HepG2 (cell line): Measurements from ENCODE around the gene MYH7B. TPM values are rescaled to one million over a fixed set of nuclear protein-coding genes. Genes with fewer than 3 reads are reported as not detected.

Experiments used
- CREB1 ChIP-seq, 2 experiments: fragments of 450-650 bp in 1 of 2; IDR thresholded peaks; 2 replicates each; pipeline ENCODE4 v1.6.1; 2016 to 2017; ENCODE audit warnings: control low read depth in 1 of 2, mild to moderate bottlenecking in 1 of 2, missing compliant biosample characterization in 1 of 2, missing genetic modification characterization in 1 of 2
- DNMT3B ChIP-seq: conservative IDR thresholded peaks from 2 replicates; pipeline ENCODE4 v1.6.1; 2016; ENCODE audit warnings: missing biosample characterization, control low read depth
- HIVEP1 ChIP-seq: sonication (generic); formaldehyde crosslinking; IDR thresholded peaks from 2 replicates; pipeline ENCODE4 v1.4.0; 2020; ENCODE audit warnings: mild to moderate bottlenecking, missing genetic modification reagents
- HNRNPK ChIP-seq: fragments of 200-400 bp; formaldehyde crosslinking; IDR thresholded peaks from 2 replicates; pipeline ENCODE4 v1.6.1; 2018; ENCODE audit warnings: low read length, low read depth, moderate library complexity, mild to moderate bottlenecking; ENCODE audit not compliant: poor library complexity, severe bottlenecking
- ISX ChIP-seq: sonication (generic); formaldehyde crosslinking; conservative IDR thresholded peaks from 2 replicates; pipeline ENCODE4 v1.5.0; 2020; ENCODE audit warnings: missing genetic modification reagents
- KLF11 ChIP-seq: IDR thresholded peaks from 2 replicates; pipeline ENCODE4 v1.6.1; 2016; ENCODE audit warnings: missing compliant biosample characterization
- MED1 ChIP-seq: sonication (generic); formaldehyde crosslinking; IDR thresholded peaks from 2 replicates; pipeline ENCODE4 v1.4.0; 2020; ENCODE audit warnings: missing genetic modification reagents
- MLX ChIP-seq: IDR thresholded peaks from 2 replicates; pipeline ENCODE4 v1.6.1; 2016
- NR3C1 ChIP-seq: sonication (generic); formaldehyde crosslinking; IDR thresholded peaks from 2 replicates; pipeline ENCODE4 v1.4.0; 2020; ENCODE audit warnings: missing genetic modification reagents
- PPARG ChIP-seq: conservative IDR thresholded peaks from 2 replicates; pipeline ENCODE4 v1.6.1; 2016; ENCODE audit warnings: missing biosample characterization, missing genetic modification reagents
- SNRNP70 ChIP-seq: fragments of 200-400 bp; formaldehyde crosslinking; IDR thresholded peaks from 2 replicates; pipeline ENCODE4 v1.6.1; 2017; ENCODE audit warnings: mild to moderate bottlenecking, low read depth, low read length, moderate library complexity
- SP2 ChIP-seq: sonication (generic); formaldehyde crosslinking; IDR thresholded peaks from 2 replicates; pipeline ENCODE4 v1.5.1; 2020; ENCODE audit warnings: mild to moderate bottlenecking, missing genetic modification reagents
- STAT6 ChIP-seq: sonication (generic); formaldehyde crosslinking; IDR thresholded peaks from 2 replicates; pipeline ENCODE4 v1.4.0; 2020; ENCODE audit warnings: missing genetic modification reagents, mild to moderate bottlenecking, borderline replicate concordance
- TAF1 ChIP-seq: sonication (generic); formaldehyde crosslinking; IDR thresholded peaks from 2 replicates; pipeline ENCODE4 v1.4.0; 2020; ENCODE audit warnings: missing genetic modification reagents
- ZBTB34 ChIP-seq: sonication (generic); formaldehyde crosslinking; IDR thresholded peaks from 2 replicates; pipeline ENCODE4 v1.8.0; 2022; ENCODE audit warnings: mild to moderate bottlenecking, missing genetic modification reagents
- ZBTB38 ChIP-seq: sonication (generic); formaldehyde crosslinking; IDR thresholded peaks from 2 replicates; pipeline ENCODE4 v1.5.1; 2020; ENCODE audit warnings: mild to moderate bottlenecking, missing genetic modification reagents
- ZFP90 ChIP-seq: sonication (generic); formaldehyde crosslinking; IDR thresholded peaks from 2 replicates; pipeline ENCODE4 v1.8.0; 2022; ENCODE audit warnings: missing genetic modification reagents, mild to moderate bottlenecking, inconsistent platforms, borderline replicate concordance
- ZFP91 ChIP-seq: sonication (generic); formaldehyde crosslinking; IDR thresholded peaks from 2 replicates; pipeline ENCODE4 v1.9.0; 2022; ENCODE audit warnings: missing genetic modification reagents, mild to moderate bottlenecking, borderline replicate concordance
- ZNF704 ChIP-seq: sonication (generic); formaldehyde crosslinking; IDR thresholded peaks from 2 replicates; pipeline ENCODE4 v1.8.1; 2023; ENCODE audit warnings: mild to moderate bottlenecking, inconsistent platforms, moderate library complexity, missing genetic modification reagents, borderline replicate concordance
- ZNF773 ChIP-seq: sonication (generic); formaldehyde crosslinking; IDR thresholded peaks from 2 replicates; pipeline ENCODE4 v1.4.0; 2020; ENCODE audit warnings: missing genetic modification reagents, borderline replicate concordance
- ZNF850 ChIP-seq: sonication (generic); formaldehyde crosslinking; conservative IDR thresholded peaks from 2 replicates; pipeline ENCODE4 v1.9.0; 2021; ENCODE audit warnings: mild to moderate bottlenecking, missing genetic modification reagents
- polyA plus RNA-seq, 8 experiments: library from polyadenylated mRNA; depleted of rRNA in 3 of 8; stranded (reverse) in 7 of 8; unstranded in 1 of 8; fragments of >200 nt; fragmentation: Illumina TruSeq in 4 of 8; extraction: Trizol in 4 of 8; gene quantifications; 2 replicates each; pipeline versions ENCODE4 v1.2.1 to v1.2.3, GENCODE V29; 2011 to 2016; ENCODE audit warnings: low read depth in 4 of 8, missing spikeins in 1 of 8, mixed read lengths in 1 of 8; ENCODE audit not compliant: insufficient read depth in 1 of 8
- total RNA-seq, 5 experiments: library from RNA; depleted of rRNA; stranded (reverse); fragments of >200 nt; fragmentation: Illumina TruSeq; extraction: Trizol; gene quantifications; 2 replicates each; pipeline ENCODE4 v1.2.3, GENCODE V29; 2016; ENCODE audit warnings: low read depth in 1 of 5

The MYH7B gene
- total and polyA plus RNA-seq, 2 of the 13 experiments (the other 11 are each of a cell fraction or from before 2014, with no cell fraction given) = 0.05 to 0.20 TPM

- TF ChIP-seq ZNF704 (CRISPR knock-in tag) (peak; percentile 96; the same call in 1 of the 2 replicates), PPARG (no peak; the same call in 1 of the 2 replicates), ZFP91 (CRISPR knock-in tag) (peak; percentile 98), ZBTB38 (CRISPR knock-in tag) (peak; percentile 96), ISX (CRISPR knock-in tag) (0 out of 2 replicates have a peak, but pooled peaks have one; percentile 54), HNRNPK (peak; percentile 88), NR3C1 (no peak), DNMT3B (CRISPR knock-in tag) (peak; percentile 99), STAT6 (CRISPR knock-in tag) (peak; percentile 99), MED1 (peak; percentile 92), KLF11 (CRISPR knock-in tag) (peak; percentile 99), ZFP90 (CRISPR knock-in tag) (peak; percentile 99), ZBTB34 (CRISPR knock-in tag) (peak; percentile 92; the same call in 1 of the 2 replicates), SP2 (CRISPR knock-in tag) (no peak), MLX (peak; percentile 75; the same call in 1 of the 2 replicates), TAF1 (CRISPR knock-in tag) (peak; percentile 100), ZNF850 (CRISPR knock-in tag) (no peak), HIVEP1 (CRISPR knock-in tag) (peak; percentile 96), SNRNP70 (no peak), CREB1 (IDR thresholded peaks at IDR 0.05) (peak; percentile 78), CREB1 (CRISPR knock-in tag; IDR thresholded peaks at IDR 0.05) (no peak; the same call in 1 of the 2 replicates), ZNF773 (CRISPR knock-in tag) (peak; percentile 60; the same call in 1 of the 2 replicates)
Measured at GRCh38 chr20:34955231-34956040, at the start of gene MYH7B, which contains the start of gene GSS (continued).
